ENCODE data around the gene NINJ1.
"Not testable (repeated sequence)": the region's sequence is repeated elsewhere in the genome, so short reads cannot be mapped to it uniquely, and the experiment has no call there.

Gene NINJ1

DNA sequence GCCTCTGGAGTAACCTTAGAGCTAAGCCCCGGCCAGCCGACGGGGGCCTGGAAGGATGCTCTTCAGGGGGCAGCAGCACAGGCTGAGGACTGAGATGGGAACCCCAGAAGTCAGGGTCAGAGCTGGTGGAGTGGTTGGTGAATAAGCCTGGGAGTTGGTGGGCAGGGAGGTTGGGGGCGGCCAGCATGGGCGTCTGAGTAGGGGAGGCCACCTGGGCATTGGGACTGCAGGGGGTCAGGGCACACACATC is 14.4 kb downstream of the NINJ1 start:
- DNase-seq (ENCODE audit: low read depth): no peak

- no peak for DNase-seq (ENCODE audit: low read depth)
Measured at GRCh38 chr9:93118863-93119702, 15.0 kb downstream of the NINJ1 start.

- no peak for DNase-seq (ENCODE audit: low read depth)
Measured at GRCh38 chr9:93117924-93118862, 15.9 kb downstream of the NINJ1 start.

DNA sequence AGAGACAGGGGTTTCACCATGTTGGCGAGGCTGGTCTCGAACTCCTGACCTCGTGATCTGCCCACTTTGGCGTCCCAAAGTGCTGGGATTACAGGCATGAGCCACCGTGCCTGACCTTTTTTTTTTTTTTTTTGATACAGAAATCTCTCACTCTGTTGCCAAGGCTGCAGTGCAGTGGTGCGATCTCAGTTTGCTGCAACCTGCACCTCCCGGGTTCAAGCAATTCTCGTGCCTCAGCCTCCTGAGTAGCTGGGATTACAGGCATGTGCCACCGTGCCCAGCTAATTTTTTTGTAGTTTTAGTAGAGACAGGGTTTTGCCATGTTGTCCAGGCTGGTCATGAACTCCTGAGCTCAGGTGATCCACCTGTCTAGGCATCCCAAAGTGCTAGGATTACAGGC is 16.5 kb downstream of the NINJ1 start:
- DNase-seq (ENCODE audit: low read depth): not testable (repeated sequence)

DNA sequence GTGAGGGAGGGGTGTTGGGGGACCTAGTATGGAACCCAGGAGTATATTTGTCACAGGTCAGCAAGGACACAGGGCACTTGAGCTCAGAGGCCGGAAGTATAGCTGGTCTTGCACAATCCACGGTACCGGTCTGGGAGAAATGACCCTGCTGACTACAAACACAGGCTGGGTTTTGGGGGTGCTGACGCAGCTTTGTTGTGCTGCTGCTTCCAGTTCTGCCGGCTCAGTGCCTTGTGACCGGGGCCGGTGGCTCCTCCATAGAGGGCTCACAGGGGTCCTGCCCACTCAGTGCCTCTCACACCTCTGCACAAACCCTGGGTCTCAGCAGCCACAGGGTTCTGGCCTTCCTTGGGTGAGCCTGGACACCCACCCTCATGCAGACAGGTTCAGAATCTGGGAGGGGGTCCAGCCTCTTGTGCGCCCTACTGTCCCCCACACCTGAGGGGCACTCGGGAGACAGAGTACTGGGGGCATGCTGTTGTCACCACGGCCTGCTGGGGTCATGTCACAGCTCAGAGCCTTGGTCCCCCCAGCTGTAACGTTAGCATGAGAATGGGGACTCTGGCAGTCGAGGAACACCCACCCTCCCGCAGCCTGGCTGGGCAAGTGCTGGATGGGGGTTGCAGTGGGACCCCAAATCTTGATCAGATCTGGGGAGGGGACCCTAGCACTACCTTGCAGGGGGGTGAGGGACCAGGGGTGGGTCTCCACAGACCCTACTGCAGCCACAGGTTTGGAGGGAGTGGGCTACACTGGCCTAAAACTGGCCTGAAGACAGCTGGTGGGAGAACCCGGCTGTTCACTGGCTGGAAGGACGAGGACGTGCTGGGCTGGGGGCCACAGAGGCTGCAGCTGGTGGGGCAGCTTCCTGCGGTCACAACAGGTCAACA is 17.7 kb downstream of the NINJ1 start:
- peak; percentile 91 for DNase-seq (ENCODE audit: low read depth)

GRCh38 chr9:93115486-93116071 is 18.5 kb downstream of the NINJ1 start:
- DNase-seq (ENCODE audit: low read depth): no peak

DNA sequence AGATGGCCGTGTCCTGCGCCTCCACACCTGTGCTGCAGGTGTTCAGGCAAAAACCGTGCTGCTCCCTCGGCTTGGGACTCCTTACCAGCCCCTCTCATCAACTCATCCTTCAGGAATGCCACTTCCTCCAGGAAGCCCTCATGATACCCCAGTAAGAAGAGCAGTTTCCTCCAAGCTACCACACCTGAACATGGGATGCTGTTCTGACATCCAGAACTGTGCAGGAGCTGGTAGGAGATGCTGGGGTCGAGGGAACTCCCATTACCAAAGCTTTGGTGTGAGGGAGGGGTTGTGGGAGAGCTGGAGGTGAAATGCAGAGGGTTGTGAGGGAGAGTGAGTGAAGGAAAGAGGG is 19.1 kb downstream of the NINJ1 start:
- DNase-seq (ENCODE audit: low read depth): no peak

DNA sequence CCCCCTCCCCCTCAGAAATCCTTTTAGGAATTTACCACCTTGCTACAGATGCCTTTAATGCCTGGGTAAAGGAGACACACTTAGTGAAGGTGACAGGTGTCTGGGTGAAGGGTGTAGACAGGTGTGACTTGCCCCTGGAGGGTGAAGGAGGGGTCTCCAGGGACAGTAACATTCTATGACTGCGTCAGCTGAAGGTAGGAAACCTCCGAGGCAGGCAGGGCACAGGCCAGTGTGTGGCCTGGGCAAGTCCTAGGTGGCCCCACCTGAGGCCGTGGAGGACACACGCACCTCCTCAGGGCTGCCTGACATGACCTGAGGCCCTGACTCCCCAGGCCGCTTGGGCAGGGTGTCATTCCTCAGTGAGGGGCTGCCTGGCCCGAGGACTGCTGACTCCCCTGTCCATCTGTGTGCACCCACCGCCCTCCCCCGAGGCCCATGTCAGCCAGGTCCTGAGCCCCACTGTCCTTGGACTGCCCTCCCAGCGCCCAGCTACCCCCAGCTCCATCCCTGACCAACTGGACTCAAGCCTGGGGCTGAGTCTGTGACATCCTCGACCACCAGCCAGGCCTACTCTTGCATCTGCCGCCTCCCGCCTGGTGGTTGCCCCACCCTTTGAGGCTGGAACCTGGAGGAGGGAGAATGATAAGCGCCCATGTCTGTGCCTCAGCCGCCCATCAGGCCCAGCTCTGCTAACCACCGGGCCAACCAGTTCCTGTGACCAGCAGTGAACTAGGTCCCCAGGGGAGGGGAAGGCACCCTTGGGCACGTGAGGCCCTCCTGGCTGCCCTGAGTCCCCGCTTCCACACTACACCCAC is 19.7 kb downstream of the NINJ1 start:
- DNase-seq (ENCODE audit: low read depth): no peak

GRCh38 chr9:93112864-93113389 is 21.1 kb downstream of the NINJ1 start:
- DNase-seq (ENCODE audit: low read depth): no peak

DNA sequence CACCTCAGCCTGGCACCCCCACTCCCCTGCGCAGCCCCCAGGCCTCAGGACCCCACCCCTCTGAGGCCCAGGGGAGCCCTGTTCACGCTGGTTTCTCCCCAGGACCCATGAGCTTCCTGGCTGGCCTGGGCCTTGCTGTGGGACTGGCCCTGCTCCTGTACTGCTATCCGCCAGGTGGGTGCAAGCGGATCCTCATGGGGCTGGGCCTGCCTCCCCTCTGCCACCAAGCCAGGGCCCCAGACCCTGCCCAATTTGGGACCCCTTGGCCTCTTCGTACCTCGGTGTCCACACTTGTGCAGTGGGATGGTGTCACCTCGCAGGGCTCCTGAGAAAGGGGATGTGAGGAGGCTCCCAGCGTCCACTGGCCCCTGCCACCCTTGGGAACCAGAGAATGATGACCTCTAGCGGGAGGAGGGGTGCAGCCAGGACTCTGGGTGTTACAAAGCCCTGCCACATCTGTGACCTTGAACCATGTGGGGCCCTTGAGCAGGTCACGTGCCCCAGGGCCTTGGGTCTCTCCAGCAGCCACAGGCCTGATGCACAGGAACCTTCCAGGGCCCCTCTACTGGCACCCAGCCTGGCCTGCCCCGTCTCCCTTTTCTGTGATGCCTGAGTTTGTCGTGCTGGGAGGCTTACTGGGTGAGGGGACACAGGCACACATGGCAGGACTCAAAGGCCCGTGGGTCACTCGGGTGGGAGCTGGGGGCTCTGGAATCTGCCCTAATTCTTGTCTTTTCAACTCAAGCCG is 21.8 kb downstream of the NINJ1 start:
- DNase-seq (ENCODE audit: low read depth): no peak

- peak; percentile 78 for DNase-seq (ENCODE audit: low read depth)
Measured at GRCh38 chr9:93111371-93112115, 22.5 kb downstream of the NINJ1 start.

DNA sequence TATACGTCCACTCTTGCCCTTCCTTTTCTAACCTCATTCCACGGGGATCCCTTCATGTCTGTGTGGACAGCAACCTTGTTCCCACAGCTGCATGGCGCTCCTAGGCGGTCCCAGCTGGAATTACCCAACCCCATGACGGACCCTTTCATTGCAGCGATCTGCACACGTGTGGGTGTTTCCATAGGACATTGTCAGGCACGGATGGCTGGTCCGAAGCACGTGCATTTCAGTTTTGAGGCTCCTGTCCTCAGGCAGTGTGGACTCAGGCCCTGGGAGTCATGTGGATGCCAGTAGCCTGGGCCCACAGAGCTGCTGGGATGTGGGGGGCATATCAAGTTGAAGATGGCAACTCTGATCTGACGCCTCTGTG is 23.1 kb downstream of the NINJ1 start:
- DNase-seq (ENCODE audit: low read depth): no peak

- DNase-seq (ENCODE audit: low read depth): no peak
Measured at GRCh38 chr9:93110311-93110855, 23.7 kb downstream of the NINJ1 start.

DNA sequence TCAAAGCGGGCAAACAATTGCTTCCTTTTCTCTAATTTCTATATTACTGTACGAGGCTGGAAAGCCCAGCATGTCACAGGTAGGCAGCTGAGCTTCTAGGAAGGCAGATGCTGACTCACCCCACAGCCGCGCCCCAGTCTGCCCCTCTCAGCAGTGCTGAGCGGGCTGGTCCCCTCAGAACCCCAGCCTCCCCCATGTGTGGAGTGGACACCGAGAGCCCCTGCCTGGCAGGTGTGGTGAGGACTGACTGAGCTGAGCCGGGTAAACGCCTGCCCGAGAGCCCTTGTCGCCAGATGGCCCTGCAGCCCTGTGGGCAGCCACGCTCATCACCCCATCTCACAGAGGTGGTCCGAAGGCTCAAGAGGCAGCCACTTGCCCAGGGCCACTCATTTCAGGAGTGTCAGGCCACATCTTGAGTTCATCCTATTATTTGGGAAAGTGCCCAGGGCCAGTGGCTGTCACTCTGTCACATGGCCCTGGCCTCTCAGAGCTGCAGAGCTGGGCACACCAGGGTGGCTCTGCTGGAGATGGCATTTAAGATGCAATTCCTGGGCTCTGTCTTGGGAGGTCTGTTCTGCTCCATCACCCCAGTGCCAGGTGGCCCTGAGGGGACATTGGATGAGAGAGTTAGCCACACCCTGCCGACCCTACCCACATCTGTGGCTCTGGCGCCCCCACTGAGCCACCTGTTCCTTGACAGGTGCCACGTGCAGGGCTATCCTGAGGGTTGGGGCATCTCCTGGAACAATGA is 25.6 kb downstream of the NINJ1 start:
- DNase-seq (ENCODE audit: low read depth): no peak

DNA sequence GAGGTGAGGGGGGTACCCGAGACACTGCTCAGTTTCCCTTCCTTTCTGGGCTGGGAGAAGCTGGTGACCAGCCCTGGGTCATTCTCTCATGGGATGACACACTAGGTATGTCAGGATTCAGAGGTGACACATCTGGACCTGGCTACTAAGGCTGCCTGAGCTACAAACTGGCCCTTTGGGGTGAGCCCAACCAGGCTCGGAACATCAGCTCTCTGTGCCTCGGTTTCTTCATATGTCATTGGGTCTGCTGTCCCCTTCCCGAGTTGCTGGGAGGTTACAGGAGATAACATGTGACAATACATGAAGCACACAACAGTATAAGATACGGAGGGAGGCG is 26.3 kb downstream of the NINJ1 start:
- DNase-seq (ENCODE audit: low read depth): no peak

DNA sequence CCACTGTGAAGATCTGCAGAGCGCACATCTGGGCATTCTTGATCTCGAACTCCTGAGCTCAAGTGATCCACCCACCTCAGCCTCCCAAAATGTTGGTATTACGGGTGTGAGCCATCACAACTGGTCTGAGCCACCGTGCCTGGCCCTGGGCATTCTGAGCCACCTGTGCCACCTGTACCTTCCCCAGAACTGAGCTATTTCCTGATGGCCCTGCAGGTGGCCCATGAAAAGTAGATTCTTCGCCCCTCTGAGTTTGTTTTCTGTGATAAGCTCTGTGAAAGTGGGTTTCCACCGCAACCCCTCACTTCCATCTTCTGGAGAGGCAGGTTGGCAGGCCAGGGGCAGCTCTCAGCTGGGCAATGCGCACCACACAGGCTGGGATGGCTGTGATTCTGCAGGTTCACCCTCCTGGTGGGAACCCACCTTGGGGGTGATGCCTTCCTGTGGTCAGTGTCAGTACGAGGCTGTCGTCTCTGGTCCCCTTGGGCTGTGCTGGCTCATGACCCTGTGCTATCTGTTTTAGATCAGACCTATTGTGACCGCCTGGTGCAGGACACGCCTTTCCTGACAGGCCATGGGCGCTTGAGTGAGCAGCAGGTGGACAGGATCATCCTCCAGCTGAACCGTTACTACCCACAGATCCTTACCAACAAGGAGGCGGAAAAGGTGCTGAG is 26.8 kb downstream of the NINJ1 start:
- DNase-seq (ENCODE audit: low read depth): no peak

DNA sequence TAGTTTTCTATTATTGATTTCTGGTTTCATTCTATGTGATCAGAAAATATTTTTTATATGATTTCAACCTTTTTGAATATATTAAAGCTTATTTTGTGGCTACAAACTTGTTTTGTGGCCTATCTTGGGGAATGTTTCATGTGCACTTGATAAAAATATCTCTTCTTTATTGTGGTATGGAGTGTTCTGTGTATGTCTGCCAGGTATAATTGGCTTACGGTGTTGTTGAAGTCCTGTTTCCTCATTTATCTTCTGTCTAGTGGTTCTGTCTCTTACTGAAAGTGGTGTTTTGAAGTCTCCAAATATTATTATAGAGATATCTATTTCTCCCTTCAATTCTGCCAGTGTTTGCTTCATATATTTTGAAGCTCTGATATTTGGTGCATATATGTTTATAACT is 28.4 kb downstream of the NINJ1 start:
- no peak for DNase-seq (ENCODE audit: low read depth)

GRCh38 chr9:93101086-93101485 is 33.0 kb downstream of the NINJ1 start:
- not testable (repeated sequence) for DNase-seq (ENCODE audit: low read depth)
